GM20431 (cell line): ENCODE results near the gene TGM2.

Experiments
- in situ Hi-C: fragments of 300-500 bp; cut with MseI, MboI; formaldehyde crosslinking; loops from one replicate; pipeline ENCODE4 v1.15.0; 2020; ENCODE audit warnings: low sequenced_read_pairs; ENCODE audit not compliant: unreplicated experiment

Gene TGM2

DNA sequence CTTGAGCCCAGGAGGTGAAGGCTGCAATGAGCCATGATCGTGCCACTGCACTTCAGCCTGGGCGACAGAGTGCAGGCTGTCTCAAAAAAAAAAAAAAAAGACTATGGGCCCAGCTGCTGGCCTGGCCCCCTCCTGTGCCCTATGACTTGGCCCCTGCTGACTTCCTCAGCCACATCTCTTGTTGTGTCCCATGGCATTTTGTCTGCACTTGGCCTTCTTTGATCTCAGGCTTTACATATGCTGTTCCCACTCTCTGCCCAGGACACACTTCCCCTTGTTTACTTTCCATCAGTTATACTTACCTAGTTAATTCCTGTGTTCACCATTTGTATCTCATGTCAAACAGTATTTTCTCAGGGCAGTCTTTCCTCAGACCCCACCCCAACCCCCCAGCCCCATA lies 87.0 kb downstream of the TGM2 start:
- in situ Hi-C loops = loop anchor here (10.0 kb wide), 1 partner anchor 87 kb away; the partner anchor contains the start of gene TGM2
